GM18520 (cell line): ENCODE measurements around the gene PRKCE.

Source experiments
- ATAC-seq: cut with Tn5 transposase; IDR thresholded peaks from one replicate; pipeline ENCODE4 v1.9.1; 2021; ENCODE audit not compliant: unreplicated experiment

Gene PRKCE

GRCh38 chr2:46173030-46173429, 521.6 kb downstream of the PRKCE start:
- no peak for ATAC-seq

- no peak for ATAC-seq
These were observed 522.3 kb downstream of the PRKCE start for GRCh38 chr2:46173636-46174250.

- ATAC-seq: no peak
These were observed 523.1 kb downstream of the PRKCE start for GRCh38 chr2:46174345-46175170.

- ATAC-seq: no peak
These were observed 523.9 kb downstream of the PRKCE start for GRCh38 chr2:46175419-46175818.

- no peak for ATAC-seq
These were observed 526.1 kb downstream of the PRKCE start for GRCh38 chr2:46177461-46178089.

GRCh38 chr2:46179037-46179621, 527.7 kb downstream of the PRKCE start:
- no peak for ATAC-seq

- ATAC-seq: no peak
These were observed 528.7 kb downstream of the PRKCE start for GRCh38 chr2:46180189-46180588.

GRCh38 chr2:46181306-46181705, 529.8 kb downstream of the PRKCE start:
- ATAC-seq: no peak

GRCh38 chr2:46181789-46182530, 530.5 kb downstream of the PRKCE start:
- no peak for ATAC-seq

GRCh38 chr2:46183426-46183825, 532.0 kb downstream of the PRKCE start:
- no peak for ATAC-seq

GRCh38 chr2:46184794-46185583, 533.5 kb downstream of the PRKCE start:
- ATAC-seq: no peak

GRCh38 chr2:46187112-46187618, 535.7 kb downstream of the PRKCE start:
- peak; percentile 77 for ATAC-seq

- no peak for ATAC-seq
These were observed 536.7 kb downstream of the PRKCE start for GRCh38 chr2:46188041-46188716.

- ATAC-seq: no peak
These were observed 541.9 kb downstream of the PRKCE start for GRCh38 chr2:46193356-46193755.

GRCh38 chr2:46193855-46194254, 542.4 kb downstream of the PRKCE start:
- no peak for ATAC-seq

GRCh38 chr2:46194856-46195255, 543.4 kb downstream of the PRKCE start:
- no peak for ATAC-seq

- no peak for ATAC-seq
These were observed 544.3 kb downstream of the PRKCE start for GRCh38 chr2:46195819-46196218.

- no peak for ATAC-seq
These were observed 545.5 kb downstream of the PRKCE start for GRCh38 chr2:46196871-46197462.

- ATAC-seq: no peak
These were observed 546.2 kb downstream of the PRKCE start for GRCh38 chr2:46197672-46198071.
